Measurements from ENCODE around the gene FBF1.
A peak's percentile ranks its signal among the peaks of the same experiment; 100 is the strongest.
"Not testable (repeated sequence)": the region's sequence is repeated elsewhere in the genome, so short reads cannot be mapped to it uniquely, and the experiment has no call there.

The FBF1 gene

DNA sequence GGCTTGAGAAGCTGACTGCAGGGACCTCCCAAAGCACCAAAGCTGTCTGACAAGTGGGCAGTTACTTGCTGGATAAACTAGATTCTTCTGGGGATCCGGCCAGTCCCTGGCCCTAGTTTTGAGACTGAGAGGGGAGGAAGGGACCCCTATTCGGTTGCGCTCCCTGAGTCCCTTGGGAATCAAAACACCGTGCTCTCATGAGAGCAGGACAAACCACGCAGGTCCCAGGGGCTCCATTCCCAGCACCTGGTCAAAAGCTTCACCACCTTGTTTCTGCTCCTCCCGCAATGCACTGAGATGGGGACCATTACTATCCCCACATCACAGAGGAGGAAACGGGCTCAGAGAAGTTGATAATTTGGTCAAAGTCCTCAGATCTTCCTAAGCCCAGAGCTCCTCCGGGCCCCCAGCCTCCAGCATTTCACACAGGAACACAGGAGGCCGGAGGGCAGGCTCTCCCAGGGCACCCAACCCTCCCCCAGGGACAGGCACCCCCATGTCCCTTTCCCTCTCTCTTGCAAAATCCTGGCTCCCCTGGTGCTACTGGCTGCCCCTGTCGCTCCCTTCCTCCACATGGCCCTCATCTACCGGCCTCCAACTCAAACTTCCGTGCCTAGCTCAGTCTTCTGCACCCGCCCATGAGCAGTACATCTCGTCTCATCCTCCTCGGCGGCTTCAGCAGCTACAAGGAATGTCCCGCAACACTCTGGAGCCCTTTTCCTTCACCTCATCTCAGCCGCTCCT lies 47.4 kb downstream of the FBF1 start:
- DNase-seq: no peak

DNA sequence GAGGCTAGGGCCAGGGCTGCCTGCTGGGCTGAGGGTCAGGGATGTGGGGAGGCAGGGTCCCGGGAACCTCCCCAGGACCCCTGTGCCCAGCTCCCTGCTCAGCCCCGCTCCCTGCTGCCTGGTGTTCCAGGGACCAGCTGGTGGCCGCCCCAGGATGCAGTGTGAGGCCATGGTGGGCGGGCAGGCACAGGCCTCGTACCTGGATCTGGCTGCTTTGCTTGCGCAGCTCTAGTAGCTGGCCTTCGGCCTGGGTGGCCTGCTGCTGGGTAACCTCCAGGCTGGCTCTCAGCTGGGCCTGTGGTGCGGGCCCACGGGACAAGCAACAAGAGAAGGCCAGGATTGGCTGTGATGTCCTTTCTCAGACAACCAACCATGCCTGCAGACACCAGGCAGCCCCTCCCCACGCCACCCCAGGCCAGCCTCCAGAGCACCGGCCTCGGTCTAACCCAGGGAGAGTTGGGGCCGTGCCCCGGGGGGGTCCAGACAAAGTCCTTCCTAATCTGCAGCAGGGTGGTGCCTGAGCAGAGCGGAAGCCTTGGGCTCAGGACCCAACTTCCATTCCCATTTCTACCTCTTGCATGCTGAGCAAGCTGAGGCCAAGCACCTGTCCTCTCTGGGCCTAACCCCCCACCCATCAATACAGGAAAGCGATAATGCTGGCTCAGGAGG lies 48.2 kb downstream of the FBF1 start:
- no peak for DNase-seq

DNA sequence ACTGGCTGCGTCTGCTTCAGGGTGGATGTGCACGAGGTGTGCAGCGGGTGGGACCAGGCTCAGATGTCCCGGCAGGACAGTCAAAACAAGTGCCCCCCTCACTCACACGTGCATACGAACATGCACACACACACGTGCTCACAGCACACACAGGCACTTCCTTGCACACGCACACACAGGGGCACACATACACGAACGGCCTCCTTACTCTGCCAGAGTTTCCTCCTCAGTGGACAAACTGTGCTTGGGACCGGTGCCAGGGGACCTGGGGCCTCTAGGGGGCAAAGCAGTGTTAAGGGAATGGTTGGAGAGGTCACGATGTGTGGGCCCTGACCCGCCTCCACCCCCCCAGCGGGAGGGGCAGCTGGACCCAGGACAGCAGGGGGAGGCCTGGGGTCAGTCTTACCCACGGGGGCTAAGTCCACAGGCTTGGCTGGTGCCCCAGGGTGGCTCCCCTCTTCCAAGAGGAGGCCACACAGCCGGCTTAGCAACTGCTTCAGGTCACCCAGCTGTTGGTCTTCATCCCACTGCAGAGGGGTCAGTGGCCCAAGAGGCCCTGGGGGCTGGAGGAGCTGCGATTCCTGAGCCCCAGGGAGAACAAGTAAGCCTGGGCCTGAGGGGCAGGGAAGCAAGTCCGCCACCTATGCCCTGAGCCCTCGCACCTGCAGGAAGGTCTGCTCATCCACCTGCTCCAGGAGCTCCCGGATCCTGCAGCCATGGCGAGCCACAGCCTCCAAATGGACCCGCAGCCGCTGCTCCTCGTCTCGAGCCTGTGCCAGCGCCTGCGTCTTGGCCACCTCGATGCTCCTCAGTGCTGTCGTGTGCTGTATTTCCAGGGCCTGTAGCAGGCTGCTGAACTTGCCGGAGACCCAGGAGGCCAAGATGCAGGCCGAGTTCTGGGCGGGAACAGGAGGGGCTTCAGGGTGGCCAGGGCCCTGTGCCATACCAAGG lies 49.0 kb downstream of the FBF1 start:
- DNase-seq: no peak

DNA sequence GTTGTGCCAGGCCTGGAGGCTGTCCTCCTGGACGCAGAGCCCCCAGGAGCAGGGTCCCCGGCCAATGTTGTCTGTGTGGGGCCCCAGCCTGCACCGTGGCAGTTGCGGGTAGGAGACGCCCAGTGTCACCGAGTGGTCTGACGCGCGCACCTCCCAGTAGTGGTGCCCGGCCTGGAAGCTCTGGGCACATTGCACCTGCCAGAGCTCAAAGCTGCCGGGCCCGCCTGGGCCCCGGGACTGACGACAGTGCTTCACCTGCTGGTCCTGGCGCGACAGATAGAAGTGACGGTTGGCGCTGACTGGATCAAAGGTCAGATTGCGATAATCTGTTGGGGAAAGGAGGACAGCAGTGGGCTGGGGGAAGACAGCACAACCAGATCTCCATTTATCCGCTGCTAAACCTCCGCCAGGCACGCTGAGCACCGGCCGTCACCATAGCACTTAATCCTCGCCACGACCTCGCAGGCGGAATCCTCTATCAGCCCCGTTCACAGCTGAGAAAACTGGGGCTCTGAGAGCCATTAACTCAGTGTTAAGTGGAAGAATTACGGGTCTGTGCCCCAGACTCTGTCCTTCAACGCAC lies 49.7 kb downstream of the FBF1 start:
- no peak for DNase-seq

DNA sequence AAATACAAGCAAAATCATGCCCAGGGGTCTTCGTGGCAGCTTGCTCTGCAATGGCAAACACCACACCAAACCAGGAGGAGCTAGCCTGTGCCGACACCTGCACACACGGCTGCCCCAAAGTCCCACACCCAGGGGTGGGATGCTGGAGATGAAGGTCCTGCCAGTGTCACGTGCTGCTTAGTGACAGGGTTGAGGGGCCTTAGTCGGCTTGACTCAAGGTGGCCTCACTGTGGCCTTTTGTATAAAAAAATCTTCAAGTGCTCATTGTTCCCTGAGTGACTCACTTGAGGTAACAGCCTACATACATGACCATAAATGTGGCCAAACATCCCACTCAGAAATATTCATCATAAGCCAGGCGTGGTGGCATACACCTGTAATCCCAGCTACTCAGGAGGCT lies 51.4 kb downstream of the FBF1 start:
- peak; percentile 10 for DNase-seq

DNA sequence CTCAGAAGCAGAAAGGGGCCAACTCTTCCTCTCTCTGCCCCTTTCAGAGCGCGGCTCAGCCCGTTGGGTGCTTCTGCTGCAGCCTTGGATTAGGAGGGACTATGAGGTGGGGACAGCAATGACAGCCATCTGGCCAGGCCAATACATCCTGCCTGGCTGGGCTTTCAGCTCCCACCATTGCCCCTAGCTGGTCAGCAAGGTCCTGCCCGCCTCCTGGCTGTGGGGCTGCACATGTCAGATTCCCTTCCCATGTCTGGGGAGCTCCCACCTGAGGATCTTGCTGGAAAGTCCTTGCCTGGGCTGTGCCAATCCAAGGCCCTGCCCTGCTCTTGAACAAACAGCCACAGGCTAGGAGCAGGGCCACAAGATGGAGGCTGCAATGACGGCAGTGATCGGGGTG lies 52.4 kb downstream of the FBF1 start:
- no peak for DNase-seq

DNA sequence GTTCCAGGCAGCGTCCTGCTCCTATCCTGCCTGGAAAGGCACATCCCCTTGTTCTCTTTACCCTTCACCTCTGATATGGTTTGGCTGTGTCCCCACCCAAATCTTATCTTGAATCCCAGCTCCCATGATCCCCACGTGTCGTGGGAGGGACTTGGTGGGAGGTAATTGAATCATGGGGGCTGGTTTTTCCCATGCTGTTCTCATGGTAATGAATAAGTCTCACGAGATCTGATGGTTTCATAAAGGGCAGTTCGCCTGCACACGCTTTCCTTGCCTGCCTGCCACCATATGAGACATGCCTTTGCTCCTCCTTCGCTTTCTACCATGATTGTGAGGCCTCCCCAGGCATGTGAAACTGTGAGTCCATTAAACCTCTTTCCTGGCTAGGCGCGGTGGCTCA lies 55.0 kb downstream of the FBF1 start:
- DNase-seq: not testable (repeated sequence)

DNA sequence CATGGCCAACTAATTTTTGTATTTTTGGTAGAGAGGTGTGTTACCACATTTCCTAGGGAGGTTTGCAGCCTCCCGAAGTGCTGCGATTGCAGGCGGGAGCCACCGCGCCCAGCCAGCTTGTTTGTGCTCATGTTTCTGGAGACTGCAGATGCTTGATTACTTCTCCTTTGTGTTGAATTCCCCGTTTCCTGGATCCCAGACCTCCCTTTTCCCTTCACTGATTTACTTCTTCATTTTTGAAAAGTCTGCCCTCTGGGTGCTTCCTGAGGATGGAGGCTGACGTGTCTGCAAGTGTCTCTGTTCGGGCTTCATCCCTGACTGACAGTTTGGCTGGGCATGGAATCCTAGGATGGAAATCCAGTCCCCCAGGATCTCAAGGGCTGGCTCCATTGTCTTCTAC lies 55.4 kb downstream of the FBF1 start:
- peak; percentile 6 for DNase-seq

DNA sequence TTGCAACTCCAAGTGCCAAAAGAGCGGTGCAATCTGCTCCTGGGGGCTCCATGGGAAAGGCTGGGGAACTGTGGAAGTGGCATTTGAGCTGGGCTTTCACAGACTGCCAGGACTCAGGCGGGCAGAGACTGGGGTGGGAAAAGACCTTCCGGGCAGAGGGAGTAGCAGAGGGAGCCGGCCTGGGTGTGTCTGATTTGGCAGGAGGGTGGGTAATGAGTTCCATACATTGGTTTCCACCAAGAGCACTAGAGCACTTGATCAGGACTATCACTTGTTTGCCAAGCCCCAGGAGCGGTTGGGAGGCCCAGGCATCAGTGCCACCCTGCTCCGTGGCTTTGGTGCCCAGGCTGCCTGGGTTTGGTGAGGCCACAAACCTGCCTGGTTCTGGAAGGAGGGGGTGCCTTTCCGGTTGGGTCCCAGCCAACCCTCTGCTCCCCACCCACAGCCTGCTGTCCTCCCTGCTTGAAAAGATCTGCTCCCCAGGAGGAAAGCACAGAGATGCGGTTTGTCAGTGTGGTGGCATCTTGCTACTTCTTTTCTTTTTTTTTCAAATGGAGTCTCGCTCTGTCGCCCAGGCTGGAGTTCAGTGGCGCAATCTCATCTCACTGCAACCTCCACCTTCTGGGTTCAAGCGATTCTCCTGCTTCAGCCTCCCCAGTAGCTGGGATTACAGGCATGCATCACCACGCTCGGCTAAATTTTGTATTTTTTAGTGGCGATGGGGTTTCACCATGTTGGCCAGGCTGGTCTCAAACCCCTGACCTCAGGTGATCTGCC lies 59.0 kb downstream of the FBF1 start:
- DNase-seq: no peak

DNA sequence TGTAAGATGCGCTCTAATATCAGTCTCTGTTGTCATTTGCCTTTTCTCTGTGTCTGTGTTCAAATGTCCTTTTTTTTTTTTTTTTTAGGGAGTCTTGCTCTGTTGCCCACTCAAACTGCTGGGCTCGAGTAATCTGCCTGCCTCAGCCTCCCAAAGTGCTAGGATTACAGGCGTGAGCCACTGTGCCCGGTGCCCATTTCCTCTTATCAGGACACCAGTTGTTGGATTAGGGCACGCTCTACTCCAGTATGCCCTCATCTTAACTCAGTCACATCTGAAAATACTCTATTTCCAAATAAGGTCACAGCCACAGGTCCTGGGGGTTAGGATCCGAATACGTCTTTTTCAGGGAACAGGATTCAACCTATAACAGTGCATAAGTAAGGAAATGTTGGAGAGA lies 60.6 kb downstream of the FBF1 start:
- DNase-seq: no peak

DNA sequence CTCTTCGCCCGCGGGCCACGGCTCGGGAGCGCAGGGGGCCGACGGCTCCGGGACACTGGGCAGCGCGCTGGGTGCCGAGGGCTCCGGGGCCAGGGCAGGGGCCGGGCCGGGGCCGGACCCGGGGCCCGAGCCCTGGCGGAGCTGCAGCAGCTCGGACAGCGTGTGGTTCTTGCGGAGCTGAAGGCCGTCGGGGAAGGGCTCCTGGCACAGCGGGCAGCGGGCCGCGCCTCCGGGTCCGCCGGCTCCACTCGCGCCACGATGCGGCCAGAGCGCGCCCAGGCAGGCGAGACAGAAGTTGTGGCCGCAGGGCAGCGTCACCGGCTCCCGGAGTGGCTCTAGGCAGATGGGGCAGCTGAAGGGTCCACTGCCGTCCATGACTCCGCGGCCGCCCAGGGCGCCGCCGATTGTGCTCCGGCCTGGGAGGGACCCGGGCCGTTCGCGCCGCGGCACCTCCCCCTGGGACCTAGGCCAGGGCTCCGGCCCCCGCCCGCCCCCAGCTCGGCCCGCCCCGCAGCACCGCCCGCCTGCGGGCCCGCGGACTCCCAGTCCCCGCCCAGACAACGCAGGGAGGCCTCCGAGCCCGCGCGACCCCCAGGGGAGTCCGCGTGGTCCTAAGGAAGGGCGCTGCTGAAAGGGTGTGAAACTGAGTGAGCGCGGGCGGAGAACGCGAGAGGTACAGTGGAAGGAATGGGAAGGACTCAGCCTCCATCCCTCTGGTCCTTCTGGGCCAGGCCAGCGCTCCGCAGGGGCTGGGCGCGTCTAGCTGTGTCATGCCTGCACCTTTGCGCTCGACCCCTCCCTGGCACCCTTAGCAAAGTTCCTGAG lies 62.5 kb downstream of the FBF1 start, which contains the start of gene TRIM47:
Gene TRIM47, minus strand, starts transcription at position 408 of the 825 bp plus-strand sequence. Its CDS starts 33 bp downstream, at position 375.
- DNase-seq: no peak

DNA sequence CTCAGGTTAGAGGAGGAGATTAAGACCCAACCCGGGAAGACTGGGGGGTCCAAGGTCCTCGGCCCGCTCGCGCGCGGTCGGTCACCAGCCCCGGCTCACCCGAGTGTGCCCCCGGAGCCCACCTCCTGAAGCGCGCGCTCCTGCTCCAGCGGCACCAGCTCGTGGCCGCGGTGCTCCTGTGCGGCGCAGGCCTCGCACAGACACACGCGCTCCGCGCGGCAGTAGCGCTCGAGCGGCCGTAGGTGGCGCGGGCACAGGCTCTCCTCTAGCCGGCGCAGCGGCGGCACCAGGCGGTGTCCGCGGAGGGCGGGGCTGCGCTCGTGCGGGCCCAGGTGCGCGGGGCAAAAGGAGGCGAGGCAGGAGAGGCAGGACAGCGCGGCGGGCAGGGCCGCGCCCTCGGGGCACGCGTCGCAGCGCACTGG lies 63.1 kb downstream of the FBF1 start:
- DNase-seq: peak; percentile 44

DNA sequence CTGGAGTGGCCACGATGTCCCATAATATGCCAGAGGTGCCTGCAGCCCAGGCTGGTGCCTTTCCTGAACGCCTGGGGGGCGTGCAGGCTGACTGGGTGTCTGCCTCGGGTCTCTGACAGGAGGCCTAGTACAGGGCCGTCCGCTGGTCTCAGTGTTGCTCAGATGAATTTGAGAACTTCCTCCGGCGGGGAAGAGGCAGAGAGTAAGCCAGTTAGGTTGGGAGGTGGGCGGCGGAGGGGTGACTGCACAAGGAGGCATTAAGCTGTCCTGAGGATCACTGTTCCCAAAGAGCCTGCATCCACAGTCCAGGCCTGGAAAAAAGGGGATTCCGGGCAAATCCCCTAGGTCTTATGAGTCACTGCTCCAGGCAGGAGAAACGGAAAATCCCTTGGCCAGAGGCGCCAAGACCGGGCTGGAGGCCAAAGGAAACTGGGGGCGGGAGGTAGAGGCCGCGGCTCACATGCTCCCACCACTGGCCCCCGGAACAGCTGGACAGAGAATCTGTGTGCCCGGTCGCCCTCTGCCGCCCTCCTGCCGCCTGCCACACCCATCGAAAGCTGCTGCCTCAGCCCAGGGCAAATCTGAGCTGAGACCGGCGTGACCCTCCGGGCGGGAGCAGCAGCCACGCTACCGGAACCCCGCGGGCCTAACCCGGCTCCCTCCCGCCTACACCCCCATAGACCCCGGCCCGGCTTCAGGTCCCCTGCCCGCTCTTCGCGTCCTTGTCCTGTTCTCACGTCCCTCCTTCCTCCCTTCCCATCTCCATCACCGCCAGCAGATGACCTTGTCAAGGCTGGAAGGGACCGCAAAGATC lies 63.7 kb downstream of the FBF1 start:
- DNase-seq: no peak

DNA sequence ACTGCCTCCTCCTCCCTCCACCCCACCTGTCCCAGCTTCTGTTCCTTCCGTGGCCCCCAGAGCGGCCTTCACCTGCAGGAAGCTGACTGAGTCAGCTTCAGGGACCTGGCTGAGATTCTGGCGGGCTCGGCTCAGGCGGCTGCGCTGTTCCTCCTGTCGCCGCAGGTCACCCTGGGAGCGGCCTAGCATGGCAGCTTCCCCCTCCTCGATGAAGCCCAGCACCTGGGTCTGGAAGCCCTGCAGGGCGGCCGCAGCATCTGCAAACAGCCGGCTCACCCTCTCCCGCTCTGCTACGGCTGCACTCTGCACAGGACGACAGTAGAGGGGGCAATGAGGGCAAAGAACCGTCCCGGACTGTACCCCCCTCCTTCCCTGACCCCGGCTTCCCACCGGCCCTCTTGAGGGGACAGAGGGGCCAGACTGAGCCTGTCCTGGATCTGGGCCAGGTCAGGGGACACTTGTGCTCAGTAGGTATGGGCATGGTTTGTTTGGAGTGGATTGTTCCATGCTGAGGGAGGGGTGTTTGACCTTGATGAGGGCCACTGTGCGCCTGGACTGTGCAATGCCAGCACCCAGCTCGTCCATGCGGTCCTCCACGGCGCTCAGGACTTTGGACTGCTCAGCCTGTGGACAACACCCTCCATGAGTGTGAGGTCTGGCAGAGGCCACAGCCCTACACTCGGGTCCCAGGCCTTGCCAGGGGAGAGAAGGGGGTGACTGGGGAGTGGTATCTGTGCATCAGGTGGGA lies 64.5 kb downstream of the FBF1 start:
- no peak for DNase-seq

DNA sequence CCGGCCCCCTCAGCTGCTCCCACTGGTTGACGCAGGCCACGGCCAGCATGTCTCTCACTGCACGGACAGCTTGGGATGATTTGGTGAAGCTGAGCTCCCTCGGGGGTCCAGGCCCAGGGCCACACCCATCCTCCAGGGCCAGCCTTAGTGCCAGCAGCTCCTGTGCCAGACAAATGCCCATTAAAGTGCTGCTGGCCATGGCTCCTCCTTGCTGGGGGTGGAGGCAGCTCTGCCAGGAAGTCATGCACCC lies 65.0 kb downstream of the FBF1 start:
- no peak for DNase-seq

DNA sequence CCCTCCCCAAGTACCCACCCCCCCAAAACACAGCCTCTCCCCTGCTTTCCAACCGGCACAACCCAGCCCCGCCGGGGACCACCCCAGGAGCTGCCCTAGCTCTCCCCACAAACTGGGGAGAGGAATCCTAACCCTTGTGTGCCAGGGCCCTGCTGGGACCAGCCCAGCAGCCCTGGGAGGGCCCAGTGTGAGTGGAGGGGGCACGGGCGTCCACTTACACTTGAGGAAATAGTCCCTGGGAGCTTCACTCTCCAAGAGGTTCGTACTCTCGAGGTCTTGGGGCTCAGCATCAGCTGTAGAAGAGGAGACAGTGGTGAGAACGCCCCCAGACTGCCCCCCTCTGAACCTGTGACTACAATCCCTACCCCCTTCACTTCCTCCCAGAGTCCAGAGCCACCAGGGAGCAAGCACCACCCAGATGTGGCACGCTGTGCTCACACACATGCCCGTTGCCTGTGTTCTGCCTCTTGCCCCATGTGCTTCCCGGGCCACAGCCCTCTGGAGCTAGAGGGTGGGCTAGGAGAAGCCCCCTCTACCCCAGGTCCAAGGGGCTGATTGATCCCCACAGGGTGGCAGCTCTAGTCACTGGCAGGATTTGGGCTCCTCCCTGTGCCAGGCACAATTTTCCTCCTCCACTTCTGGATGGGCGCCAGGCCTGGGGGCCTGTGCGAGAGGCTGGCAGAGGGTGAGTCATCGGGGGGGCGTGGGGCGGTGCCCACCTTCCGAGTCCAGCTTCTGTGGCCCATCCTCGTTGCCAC lies 65.5 kb downstream of the FBF1 start:
- no peak for DNase-seq

DNA sequence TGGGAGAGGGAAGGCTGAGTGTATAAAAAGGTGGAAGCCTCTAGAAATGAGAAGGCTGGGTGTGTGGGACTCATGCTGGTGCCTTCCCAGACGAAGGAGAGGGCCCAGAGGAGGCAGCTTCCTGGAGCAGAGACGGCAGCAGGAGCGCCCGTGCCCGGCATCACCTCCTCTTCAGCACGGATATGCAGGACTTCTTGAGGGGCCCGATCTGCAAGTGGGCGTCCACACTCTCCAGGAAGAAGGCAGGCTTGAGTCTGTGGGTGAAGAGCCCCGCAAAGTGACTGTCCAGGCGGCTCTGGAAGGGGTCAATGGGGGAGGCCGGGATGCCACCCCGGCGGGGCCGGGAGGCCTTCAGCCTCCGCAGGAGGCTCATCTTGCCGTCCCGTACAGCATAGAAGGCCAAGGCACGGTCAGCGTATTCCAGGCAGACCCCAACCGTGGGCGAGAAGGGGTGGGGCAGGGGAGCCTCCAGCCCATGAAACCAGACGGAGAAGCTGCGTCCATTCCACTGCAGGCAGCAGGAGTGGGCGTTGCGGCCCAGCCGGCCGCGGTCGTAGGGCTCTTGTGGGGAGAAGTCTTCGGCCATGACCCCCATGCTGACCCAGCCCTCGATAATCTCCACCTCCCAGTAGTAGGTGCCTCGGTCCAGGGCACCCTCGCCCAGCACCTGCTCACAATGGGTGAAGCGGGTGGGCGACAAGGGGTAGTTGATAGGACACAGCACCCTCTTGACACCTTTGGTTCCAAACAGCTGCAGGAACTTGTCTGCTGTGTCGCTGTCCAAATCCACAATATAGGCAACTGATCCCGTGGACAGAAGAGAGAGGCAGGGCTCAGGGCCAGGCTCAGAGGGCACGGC lies 66.3 kb downstream of the FBF1 start:
- no peak for DNase-seq

Measured in MV-4-11 (cell line).